ENCODE results near the gene RAB37.

GRCh38 chr17:74759243-74759801, 22.3 kb downstream of the RAB37 start:
- TF ChIP-seq RAD21 (IDR thresholded peaks at IDR 0.05; ENCODE audit: low read length) (no peak), YY1 (IDR thresholded peaks at IDR 0.05; ENCODE audit: low read depth) (no peak), CTCF (IDR thresholded peaks at IDR 0.05) (no peak), RCOR1 (IDR thresholded peaks at IDR 0.05; ENCODE audit: low read length) (no peak), USF1 (IDR thresholded peaks at IDR 0.05; ENCODE audit: borderline replicate concordance, low read depth) (no peak), GATA2 (CRISPR knock-in tag; IDR thresholded peaks at IDR 0.05) (no peak), NRF1 (IDR thresholded peaks at IDR 0.05; ENCODE audit: low read depth, low read length) (no peak), EP300 (IDR thresholded peaks at IDR 0.05; ENCODE audit: borderline replicate concordance in 1 of 2, low read depth in 1 of 2, low read length in 1 of 2) (no peak), TCF12 (IDR thresholded peaks at IDR 0.05) (no peak), REST (IDR thresholded peaks at IDR 0.05; ENCODE audit: low read depth, low read length) (no peak), CHD2 (IDR thresholded peaks at IDR 0.05; ENCODE audit: low read length, partially characterized antibody) (no peak), SMC3 (IDR thresholded peaks at IDR 0.05; ENCODE audit: low read depth, low read length) (no peak), TAF1 (IDR thresholded peaks at IDR 0.05; ENCODE audit: borderline replicate concordance, low read depth, low read length) (no peak)

All from SK-N-SH (cell line).